HEK293T (cell line): Measurements from ENCODE around the gene CAD.

ENCODE experiments used
- ARNT ChIP-seq: fragments of 450-650 bp; IDR thresholded peaks from 2 replicates; pipeline ENCODE4 v1.6.1; 2017; ENCODE audit warnings: mild to moderate bottlenecking
- BHLHE40 ChIP-seq: fragments of 450-650 bp; IDR thresholded peaks from 2 replicates; pipeline ENCODE4 v1.6.1; 2016; ENCODE audit warnings: mild to moderate bottlenecking, moderate library complexity, borderline replicate concordance
- ELF4 ChIP-seq: fragments of 450-650 bp; IDR thresholded peaks from 2 replicates; pipeline ENCODE4 v1.6.1; 2017; ENCODE audit warnings: antibody characterized with exemption
- FOXA1 ChIP-seq: fragments of 450-650 bp; IDR thresholded peaks from 2 replicates; pipeline ENCODE4 v1.6.1; 2016; ENCODE audit warnings: mild to moderate bottlenecking
- FOXK2 ChIP-seq: fragments of 450-650 bp; IDR thresholded peaks from 2 replicates; pipeline ENCODE4 v1.6.1; 2016; ENCODE audit warnings: mild to moderate bottlenecking
- FOXM1 ChIP-seq: fragments of 450-650 bp; IDR thresholded peaks from 2 replicates; pipeline ENCODE4 v1.6.1; 2017; ENCODE audit warnings: mild to moderate bottlenecking, borderline replicate concordance
- HDGF ChIP-seq: fragments of 450-650 bp; IDR thresholded peaks from 2 replicates; pipeline ENCODE4 v1.6.1; 2017; ENCODE audit warnings: antibody characterized with exemption, borderline replicate concordance
- L3MBTL2 ChIP-seq: fragments of 450-650 bp; conservative IDR thresholded peaks from 2 replicates; pipeline ENCODE4 v1.6.1; 2016; ENCODE audit warnings: mild to moderate bottlenecking
- LEF1 ChIP-seq: fragments of 450-650 bp; IDR thresholded peaks from 2 replicates; pipeline ENCODE4 v1.6.1; 2017; ENCODE audit warnings: mild to moderate bottlenecking, borderline replicate concordance
- NFRKB ChIP-seq: fragments of 450-650 bp; IDR thresholded peaks from 2 replicates; pipeline ENCODE4 v1.6.1; 2016; ENCODE audit warnings: mild to moderate bottlenecking, moderate library complexity
- PKNOX1 ChIP-seq: fragments of 450-650 bp; IDR thresholded peaks from 2 replicates; pipeline ENCODE4 v1.6.1; 2016
- SP1 ChIP-seq: fragments of 450-650 bp; IDR thresholded peaks from 2 replicates; pipeline ENCODE4 v1.6.1; 2017
- SUZ12 ChIP-seq: fragments of 450-650 bp; IDR thresholded peaks from 2 replicates; pipeline ENCODE4 v1.6.1; 2016; ENCODE audit warnings: mild to moderate bottlenecking
- TARDBP ChIP-seq: fragments of 450-650 bp; IDR thresholded peaks from 2 replicates; pipeline ENCODE4 v1.6.1; 2016

- no peak for TF ChIP-seq SP1
- TF ChIP-seq ARNT = no peak
- no peak for TF ChIP-seq TARDBP
- TF ChIP-seq HDGF = no peak
- no peak for TF ChIP-seq ELF4
- TF ChIP-seq FOXA1 = no peak
- TF ChIP-seq L3MBTL2 = no peak
- no peak for TF ChIP-seq BHLHE40
- no peak for TF ChIP-seq NFRKB
- TF ChIP-seq LEF1 = no peak
- no peak for TF ChIP-seq FOXM1
- no peak for TF ChIP-seq SUZ12
- TF ChIP-seq PKNOX1 = no peak
- TF ChIP-seq FOXK2 = no peak
Measured at GRCh38 chr2:27261926-27262298, 44.7 kb downstream of the CAD start.
